HG03442 (cell line): ENCODE results near the gene SNTB2.
"Not testable (repeated sequence)": the region's sequence is repeated elsewhere in the genome, so short reads cannot be mapped to it uniquely, and the experiment has no call there.

Experiments used
- ATAC-seq: cut with Tn5 transposase; IDR thresholded peaks from one replicate; pipeline ENCODE4 v1.9.1; 2021; ENCODE audit warnings: mild to moderate bottlenecking, moderate library complexity; ENCODE audit not compliant: unreplicated experiment

SNTB2 gene

GRCh38 chr16:69186642-69187445 is at the start of gene SNTB2:
Gene SNTB2, plus strand, starts transcription at chr16:69187164. Its CDS starts 3 bp downstream, at chr16:69187167.
- ATAC-seq, result peak; percentile 70

GRCh38 chr16:69138608-69139007 is 48.4 kb upstream of the SNTB2 start:
- ATAC-seq, result no peak

GRCh38 chr16:69139464-69139863 is 47.5 kb upstream of the SNTB2 start:
- not testable (repeated sequence) for ATAC-seq

GRCh38 chr16:69141014-69141413 is 46.0 kb upstream of the SNTB2 start:
- no peak for ATAC-seq

GRCh38 chr16:69141936-69142335 is 45.0 kb upstream of the SNTB2 start:
- ATAC-seq, result no peak

- no peak for ATAC-seq
Measured at GRCh38 chr16:69143116-69143515, 43.8 kb upstream of the SNTB2 start.

GRCh38 chr16:69145658-69146057 is 41.3 kb upstream of the SNTB2 start:
- ATAC-seq, result no peak

GRCh38 chr16:69149621-69150020 is 37.3 kb upstream of the SNTB2 start:
- not testable (repeated sequence) for ATAC-seq

GRCh38 chr16:69150146-69150865 is 36.7 kb upstream of the SNTB2 start:
- ATAC-seq, result no peak

GRCh38 chr16:69157196-69157595 is 29.8 kb upstream of the SNTB2 start:
- no peak for ATAC-seq

GRCh38 chr16:69160192-69160591 is 26.8 kb upstream of the SNTB2 start:
- ATAC-seq, result no peak

- no peak for ATAC-seq
Measured at GRCh38 chr16:69165584-69165983, 21.4 kb upstream of the SNTB2 start.

- no peak for ATAC-seq
Measured at GRCh38 chr16:69166221-69166833, 20.6 kb upstream of the SNTB2 start.

- ATAC-seq, result no peak
Measured at GRCh38 chr16:69166946-69167930, 19.7 kb upstream of the SNTB2 start.

GRCh38 chr16:69169051-69169450 is 17.9 kb upstream of the SNTB2 start:
- ATAC-seq, result no peak

- no peak for ATAC-seq
Measured at GRCh38 chr16:69169607-69170352, 17.2 kb upstream of the SNTB2 start.

GRCh38 chr16:69171325-69172084 is 15.5 kb upstream of the SNTB2 start:
- no peak for ATAC-seq

- no peak for ATAC-seq
Measured at GRCh38 chr16:69176033-69176800, 10.7 kb upstream of the SNTB2 start.
